IgD-negative memory B cell (primary cell): ENCODE results near the gene CIB4. TPM values are rescaled to one million over a fixed set of nuclear protein-coding genes. Genes with fewer than 3 reads are reported as not detected.

Source experiments
- H3K27ac Mint-ChIP-seq, 3 donors: one replicate each; pipeline ENCODE4 v1.8.0; 2020 to 2022; ENCODE audit warnings: mild to moderate bottlenecking in 3 of 3, mixed read lengths in 3 of 3, moderate library complexity in 1 of 3
- H3K27me3 Mint-ChIP-seq: one replicate; pipeline ENCODE4 v1.8.0; 2021; ENCODE audit warnings: mixed read lengths
- H3K36me3 Mint-ChIP-seq: one replicate; pipeline ENCODE4 v1.8.0; 2020; ENCODE audit warnings: mild to moderate bottlenecking, mixed read lengths
- H3K4me1 Mint-ChIP-seq, 3 donors: one replicate each; pipeline ENCODE4 v1.8.0; 2020 to 2022; ENCODE audit warnings: mixed read lengths in 3 of 3, mild to moderate bottlenecking in 1 of 3
- H3K4me3 Mint-ChIP-seq, 4 donors: one replicate each; pipeline ENCODE4 v1.8.0; 2020 to 2022; ENCODE audit warnings: mild to moderate bottlenecking in 4 of 4, mixed read lengths in 4 of 4, moderate library complexity in 3 of 4
- H3K9me3 Mint-ChIP-seq, 3 donors: one replicate each; pipeline ENCODE4 v1.8.0; 2020 to 2021; ENCODE audit warnings: mixed read lengths in 3 of 3, mild to moderate bottlenecking in 1 of 3
- polyA plus RNA-seq: library from polyadenylated mRNA; unstranded; fragments of 300-500 nt; fragmentation: Illumina TruSeq; gene quantifications from one replicate; pipeline ENCODE4 v1.2.3, GENCODE V29; 2021

The CIB4 gene
- polyA plus RNA-seq, 1 donor from 2014 or later = not detected

- Mint-ChIP-seq H3K9me3 (no peaks in the 10 kb centered on the region), H3K4me1 (no peaks in the 10 kb centered on the region), H3K27ac (no peak overlapping the region), H3K27me3 (no peaks in the 10 kb centered on the region), H3K4me3 (no peak overlapping the region), H3K36me3 (no peaks in the 10 kb centered on the region)
These were observed 13.6 kb downstream of the CIB4 start for GRCh38 chr2:26627350-26628105.

- Mint-ChIP-seq H3K27ac (no peak overlapping the region), H3K4me1 (no peaks in the 10 kb centered on the region), H3K4me3 (no peak overlapping the region), H3K36me3 (no peaks in the 10 kb centered on the region), H3K27me3 (no peaks in the 10 kb centered on the region), H3K9me3 (peaks cover 0 to 2% (median 0%) of the 10 kb centered on the region in 3 donors)
These were observed 14.6 kb downstream of the CIB4 start for GRCh38 chr2:26626606-26627005.

- H3K27ac Mint-ChIP-seq = no peak overlapping the region
- no peaks in the 10 kb centered on the region for H3K36me3 Mint-ChIP-seq
These were observed 17.3 kb downstream of the CIB4 start for GRCh38 chr2:26623541-26624495.

GRCh38 chr2:26621469-26622199, 19.5 kb downstream of the CIB4 start:
- Mint-ChIP-seq H3K4me1 (peaks cover 0 to 4% (median 4%) of the 10 kb centered on the region in 3 donors), H3K27me3 (peaks cover 9% of the 10 kb centered on the region), H3K36me3 (no peaks in the 10 kb centered on the region), H3K4me3 (no peak overlapping the region), H3K27ac (no peak overlapping the region), H3K9me3 (peaks cover 0 to 2% (median 0%) of the 10 kb centered on the region in 3 donors)

More at GRCh38 chr2:26623541-26624495, 17.3 kb downstream of the CIB4 start:
- Mint-ChIP-seq H3K27me3 (peaks cover 7% of the 10 kb centered on the region), H3K4me3 (no peak overlapping the region), H3K4me1 (peaks cover 0 to 4% (median 4%) of the 10 kb centered on the region in 3 donors), H3K9me3 (peaks cover 0 to 2% (median 0%) of the 10 kb centered on the region in 3 donors)

- no peaks in the 10 kb centered on the region for H3K36me3 Mint-ChIP-seq
- peaks cover 0 to 4% (median 4%) of the 10 kb centered on the region in 3 donors for H3K4me1 Mint-ChIP-seq
- H3K9me3 Mint-ChIP-seq = peaks cover 0 to 2% (median 0%) of the 10 kb centered on the region in 3 donors
- peaks cover 14% of the 10 kb centered on the region for H3K27me3 Mint-ChIP-seq
- no peak overlapping the region for H3K27ac Mint-ChIP-seq
- no peak overlapping the region for H3K4me3 Mint-ChIP-seq
These were observed 21.0 kb downstream of the CIB4 start for GRCh38 chr2:26620031-26620605.

- H3K9me3 Mint-ChIP-seq = peaks cover 0 to 2% (median 0%) of the 10 kb centered on the region in 3 donors
- H3K4me3 Mint-ChIP-seq = peak overlapping the region in 1 of 4 donors; percentile 18
- no peaks in the 10 kb centered on the region for H3K36me3 Mint-ChIP-seq
- peaks cover 0 to 4% (median 4%) of the 10 kb centered on the region in 3 donors for H3K4me1 Mint-ChIP-seq
- H3K27ac Mint-ChIP-seq = no peak overlapping the region
- H3K27me3 Mint-ChIP-seq = peaks cover 15% of the 10 kb centered on the region
These were observed 21.6 kb downstream of the CIB4 start for GRCh38 chr2:26619521-26619951.

GRCh38 chr2:26619096-26619495, 22.1 kb downstream of the CIB4 start:
- Mint-ChIP-seq H3K27ac (no peak overlapping the region), H3K4me3 (peak overlapping the region in 1 of 4 donors; percentile 18), H3K4me1 (peaks cover 0 to 4% (median 4%) of the 10 kb centered on the region in 3 donors), H3K36me3 (no peaks in the 10 kb centered on the region), H3K27me3 (peaks cover 15% of the 10 kb centered on the region), H3K9me3 (peaks cover 0 to 2% (median 0%) of the 10 kb centered on the region in 3 donors)

GRCh38 chr2:26618611-26619010, 22.6 kb downstream of the CIB4 start:
- no peak overlapping the region for H3K4me3 Mint-ChIP-seq
- peaks cover 15% of the 10 kb centered on the region for H3K27me3 Mint-ChIP-seq
- H3K36me3 Mint-ChIP-seq = no peaks in the 10 kb centered on the region
- peaks cover 0 to 2% (median 0%) of the 10 kb centered on the region in 3 donors for H3K9me3 Mint-ChIP-seq
- H3K27ac Mint-ChIP-seq = no peak overlapping the region
- peaks cover 0 to 4% (median 4%) of the 10 kb centered on the region in 3 donors for H3K4me1 Mint-ChIP-seq

- Mint-ChIP-seq H3K27me3 (peaks cover 15% of the 10 kb centered on the region), H3K27ac (no peak overlapping the region), H3K36me3 (no peaks in the 10 kb centered on the region), H3K9me3 (peaks cover 0 to 2% (median 0%) of the 10 kb centered on the region in 3 donors), H3K4me3 (no peak overlapping the region), H3K4me1 (peaks cover 0 to 4% (median 4%) of the 10 kb centered on the region in 3 donors)
These were observed 23.5 kb downstream of the CIB4 start for GRCh38 chr2:26617588-26618083.

- Mint-ChIP-seq H3K36me3 (no peaks in the 10 kb centered on the region), H3K27me3 (peaks cover 15% of the 10 kb centered on the region), H3K27ac (peak overlapping the region in 1 of 3 donors; percentile 76), H3K9me3 (peaks cover 0 to 2% (median 0%) of the 10 kb centered on the region in 3 donors), H3K4me1 (peaks cover 0 to 4% (median 4%) of the 10 kb centered on the region in 3 donors), H3K4me3 (no peak overlapping the region)
These were observed 24.2 kb downstream of the CIB4 start for GRCh38 chr2:26616706-26617587.

GRCh38 chr2:26615860-26616705, 25.1 kb downstream of the CIB4 start:
- peaks cover 15% of the 10 kb centered on the region for H3K27me3 Mint-ChIP-seq
- H3K27ac Mint-ChIP-seq = peak overlapping the region in 1 of 3 donors; percentile 76
- H3K4me3 Mint-ChIP-seq = no peak overlapping the region
- H3K4me1 Mint-ChIP-seq = peaks cover 0 to 4% (median 4%) of the 10 kb centered on the region in 3 donors
- no peaks in the 10 kb centered on the region for H3K36me3 Mint-ChIP-seq
- H3K9me3 Mint-ChIP-seq = no peaks in the 10 kb centered on the region

- H3K36me3 Mint-ChIP-seq = no peaks in the 10 kb centered on the region
- no peak overlapping the region for H3K27ac Mint-ChIP-seq
- peaks cover 18% of the 10 kb centered on the region for H3K27me3 Mint-ChIP-seq
- H3K4me3 Mint-ChIP-seq = no peak overlapping the region
- peaks cover 2 to 5% (median 4%) of the 10 kb centered on the region in 3 donors for H3K4me1 Mint-ChIP-seq
- no peaks in the 10 kb centered on the region for H3K9me3 Mint-ChIP-seq
These were observed 25.8 kb downstream of the CIB4 start for GRCh38 chr2:26615336-26615859.
